Nephron progenitor cell (in vitro differentiated cells): ENCODE data around the gene KREMEN1.

Source experiments
- DNase-seq: peaks from one replicate; pipeline ENCODE4 v3.0.0; 2021
- H3K27ac Mint-ChIP-seq: 2 replicates; pipeline ENCODE4 v1.8.0; 2021; ENCODE audit warnings: mild to moderate bottlenecking, moderate library complexity, mixed read lengths
- H3K27me3 Mint-ChIP-seq: 2 replicates; pipeline ENCODE4 v1.8.0; 2021; ENCODE audit warnings: mild to moderate bottlenecking, low read depth, mixed read lengths; ENCODE audit not compliant: poor library complexity
- H3K36me3 Mint-ChIP-seq: 2 replicates; pipeline ENCODE4 v1.8.0; 2021; ENCODE audit warnings: low read depth, mixed read lengths
- H3K4me1 Mint-ChIP-seq: 2 replicates; pipeline ENCODE4 v1.8.0; 2021; ENCODE audit warnings: mixed read lengths
- H3K4me3 Mint-ChIP-seq: 2 replicates; pipeline ENCODE4 v1.8.0; 2021; ENCODE audit warnings: mild to moderate bottlenecking, moderate library complexity, mixed read lengths
- H3K9me3 Mint-ChIP-seq: 2 replicates; pipeline ENCODE4 v1.8.0; 2021; ENCODE audit warnings: mild to moderate bottlenecking, moderate library complexity, mixed read lengths
- CTCF ChIP-seq: fragments of 200-600 bp; sonication (generic); IDR thresholded peaks from 2 replicates; pipeline ENCODE4 v1.5.0; 2021; ENCODE audit warnings: antibody characterized with exemption

KREMEN1 gene

GRCh38 chr22:29093030-29093429 is 20.2 kb downstream of the KREMEN1 start:
- H3K4me3 Mint-ChIP-seq = no peak overlapping the region
- no peak overlapping the region for H3K27ac Mint-ChIP-seq
- peaks cover 2% of the 10 kb centered on the region for H3K27me3 Mint-ChIP-seq
- DNase-seq = no peak
- H3K36me3 Mint-ChIP-seq = peaks cover 22% of the 10 kb centered on the region
- H3K4me1 Mint-ChIP-seq = peaks cover 73% of the 10 kb centered on the region
- H3K9me3 Mint-ChIP-seq = no peaks in the 10 kb centered on the region
- no peak for TF ChIP-seq CTCF

- H3K27ac Mint-ChIP-seq = peak overlapping the region; percentile 76
- H3K27me3 Mint-ChIP-seq = peaks cover 2% of the 10 kb centered on the region
- no peak overlapping the region for H3K4me3 Mint-ChIP-seq
- DNase-seq = no peak
- TF ChIP-seq CTCF = no peak
- H3K9me3 Mint-ChIP-seq = no peaks in the 10 kb centered on the region
- peaks cover 78% of the 10 kb centered on the region for H3K4me1 Mint-ChIP-seq
- H3K36me3 Mint-ChIP-seq = peaks cover 22% of the 10 kb centered on the region
These were observed 20.9 kb downstream of the KREMEN1 start for GRCh38 chr22:29093501-29094300.

DNA sequence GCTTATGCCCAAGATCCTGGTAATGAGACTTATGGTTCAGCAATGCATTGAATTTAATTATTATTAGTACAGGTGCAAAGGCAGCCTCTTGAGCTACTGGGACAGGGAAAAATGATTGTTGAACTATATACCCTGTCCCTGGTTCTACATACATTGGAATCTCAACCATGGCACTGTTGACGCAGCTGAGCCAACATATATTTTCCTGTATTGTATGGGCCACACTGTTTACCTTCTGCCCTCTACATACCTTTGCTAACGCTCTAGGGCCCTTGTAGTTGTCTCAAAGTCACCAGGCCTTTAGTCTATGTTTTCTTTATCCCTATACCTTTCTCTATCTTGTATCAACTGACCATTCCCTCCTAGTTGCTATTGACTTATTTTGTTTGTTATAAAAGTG is 22.6 kb downstream of the KREMEN1 start:
- H3K36me3 Mint-ChIP-seq = peaks cover 29% of the 10 kb centered on the region
- TF ChIP-seq CTCF = no peak
- no peaks in the 10 kb centered on the region for H3K9me3 Mint-ChIP-seq
- peaks cover 2% of the 10 kb centered on the region for H3K27me3 Mint-ChIP-seq
- peaks cover 66% of the 10 kb centered on the region for H3K4me1 Mint-ChIP-seq
- no peak overlapping the region for H3K4me3 Mint-ChIP-seq
- no peak overlapping the region for H3K27ac Mint-ChIP-seq
- DNase-seq = no peak

- Mint-ChIP-seq H3K27ac (peak overlapping the region; percentile 79), H3K9me3 (no peaks in the 10 kb centered on the region), H3K27me3 (peaks cover 2% of the 10 kb centered on the region), H3K36me3 (peaks cover 29% of the 10 kb centered on the region), H3K4me3 (peak overlapping the region; percentile 53), H3K4me1 (peaks cover 62% of the 10 kb centered on the region)
- no peak for TF ChIP-seq CTCF
- peak; percentile 28 for DNase-seq
These were observed 24.2 kb downstream of the KREMEN1 start for GRCh38 chr22:29096736-29097669.

DNA sequence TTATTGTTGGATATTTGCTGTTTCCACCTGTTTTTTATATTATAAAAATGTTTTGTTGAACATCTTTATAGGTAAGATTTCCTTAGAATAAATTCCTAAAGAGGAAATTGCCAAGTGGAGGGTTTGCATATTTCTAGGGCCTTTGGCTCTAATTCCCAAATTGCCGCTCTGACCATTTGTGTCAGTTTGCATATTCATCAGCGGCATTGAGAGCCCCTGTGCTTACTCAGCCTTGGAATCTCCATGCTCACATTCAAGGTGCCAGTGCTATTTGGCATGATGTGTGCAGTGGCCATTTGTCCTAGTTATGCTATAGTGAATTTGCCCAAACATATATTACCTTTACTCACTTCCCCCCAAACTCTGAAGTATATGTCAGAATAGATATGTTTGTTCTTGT is 25.5 kb downstream of the KREMEN1 start:
- peaks cover 29% of the 10 kb centered on the region for H3K36me3 Mint-ChIP-seq
- H3K27me3 Mint-ChIP-seq = peaks cover 2% of the 10 kb centered on the region
- H3K27ac Mint-ChIP-seq = no peak overlapping the region
- H3K9me3 Mint-ChIP-seq = no peaks in the 10 kb centered on the region
- no peak overlapping the region for H3K4me3 Mint-ChIP-seq
- DNase-seq = no peak
- peaks cover 68% of the 10 kb centered on the region for H3K4me1 Mint-ChIP-seq
- no peak for TF ChIP-seq CTCF
